Liver (tissue), 9 donors: Measurements from ENCODE around the gene ZBTB4. TPM values are rescaled to one million over a fixed set of nuclear protein-coding genes. Genes with fewer than 3 reads are reported as not detected.

Experiments used
- DNase-seq: peaks from one replicate; pipeline ENCODE4 v3.0.0-alpha.2; 2017; ENCODE audit warnings: low spot score
- H3K27ac ChIP-seq, 2 donors: one replicate each; pipeline ENCODE4 v1.7.0; 2013; ENCODE audit warnings: inconsistent platforms in 2 of 2, low read length in 2 of 2, control low read depth in 1 of 2, low read depth in 1 of 2, mild to moderate bottlenecking in 1 of 2
- H3K27me3 ChIP-seq, 4 donors: one replicate each; pipeline versions ENCODE4 v1.6.1 to v1.7.0; 2013; ENCODE audit warnings: low read length in 3 of 4, inconsistent platforms in 1 of 4, mild to moderate bottlenecking in 1 of 4, moderate library complexity in 1 of 4; ENCODE audit not compliant: control insufficient read depth in 4 of 4, insufficient read depth in 4 of 4
- H3K36me3 ChIP-seq, 4 donors: one replicate each; pipeline versions ENCODE4 v1.6.1 to v1.7.0; 2013; ENCODE audit warnings: low read length in 3 of 4, mild to moderate bottlenecking in 3 of 4, low read depth in 1 of 4, moderate library complexity in 1 of 4; ENCODE audit not compliant: control insufficient read depth in 4 of 4, insufficient read depth in 3 of 4
- H3K4me1 ChIP-seq, 4 donors: one replicate each; pipeline versions ENCODE4 v1.6.1 to v1.7.0; 2013; ENCODE audit warnings: low read length in 3 of 4, mild to moderate bottlenecking in 3 of 4, moderate library complexity in 1 of 4; ENCODE audit not compliant: control insufficient read depth in 4 of 4, insufficient read depth in 4 of 4
- H3K4me3 ChIP-seq, 3 donors: one replicate each; pipeline versions ENCODE4 v1.6.1 to v1.7.0; 2013; ENCODE audit warnings: low read length in 3 of 3, control low read depth in 1 of 3, low read depth in 1 of 3, mild to moderate bottlenecking in 1 of 3
- H3K9ac ChIP-seq, 2 donors: one replicate each; pipeline ENCODE4 v1.7.0; 2013; ENCODE audit warnings: low read length in 2 of 2, mild to moderate bottlenecking in 2 of 2, moderate library complexity in 2 of 2, control low read depth in 1 of 2, low read depth in 1 of 2
- H3K9me3 ChIP-seq, 4 donors: one replicate each; pipeline versions ENCODE4 v1.6.1 to v1.7.0; 2013; ENCODE audit warnings: low read length in 3 of 4; ENCODE audit not compliant: control insufficient read depth in 4 of 4
- EGR1 ChIP-seq, 2 donors: IDR thresholded peaks; 2 replicates each; pipeline ENCODE4 v1.6.1; 2016 to 2018; ENCODE audit warnings: antibody characterized with exemption in 2 of 2, low read depth in 2 of 2
- FOXA1 ChIP-seq: IDR thresholded peaks from 2 replicates; pipeline ENCODE4 v1.6.1; 2016; ENCODE audit warnings: antibody characterized with exemption
- FOXA2 ChIP-seq: IDR thresholded peaks from 2 replicates; pipeline ENCODE4 v1.6.1; 2016; ENCODE audit warnings: antibody characterized with exemption
- GABPA ChIP-seq, 2 donors: IDR thresholded peaks in 1 of 2; conservative IDR thresholded peaks in 1 of 2; 2 replicates each; pipeline ENCODE4 v1.6.1; 2016; ENCODE audit warnings: antibody characterized with exemption in 2 of 2, mild to moderate bottlenecking in 1 of 2, moderate library complexity in 1 of 2
- HNF4A ChIP-seq, 2 donors: conservative IDR thresholded peaks; 2 replicates each; pipeline ENCODE4 v1.6.1; 2016; ENCODE audit warnings: antibody characterized with exemption in 2 of 2, mild to moderate bottlenecking in 2 of 2
- HNF4G ChIP-seq: IDR thresholded peaks from 2 replicates; pipeline ENCODE4 v1.6.1; 2016; ENCODE audit warnings: antibody characterized with exemption
- JUND ChIP-seq, 2 donors: IDR thresholded peaks; 2 replicates each; pipeline ENCODE4 v1.6.1; 2016; ENCODE audit warnings: antibody characterized with exemption in 2 of 2
- NR2F2 ChIP-seq: IDR thresholded peaks from 2 replicates; pipeline ENCODE4 v1.6.1; 2016; ENCODE audit warnings: antibody characterized with exemption
- RAD21 ChIP-seq, 2 donors: IDR thresholded peaks; 2 replicates each; pipeline ENCODE4 v1.6.1; 2016; ENCODE audit warnings: antibody characterized with exemption in 2 of 2, mild to moderate bottlenecking in 2 of 2
- RXRA ChIP-seq, 2 donors: IDR thresholded peaks; 2 replicates each; pipeline ENCODE4 v1.6.1; 2017 to 2018; ENCODE audit warnings: antibody characterized with exemption in 2 of 2, mild to moderate bottlenecking in 1 of 2
- SP1 ChIP-seq: IDR thresholded peaks from 2 replicates; pipeline ENCODE4 v1.6.1; 2018; ENCODE audit warnings: antibody characterized with exemption, mild to moderate bottlenecking
- TAF1 ChIP-seq: conservative IDR thresholded peaks from 2 replicates; pipeline ENCODE4 v1.6.1; 2016; ENCODE audit warnings: antibody characterized with exemption, mild to moderate bottlenecking
- YY1 ChIP-seq: IDR thresholded peaks from 2 replicates; pipeline ENCODE4 v1.6.1; 2016; ENCODE audit warnings: antibody characterized with exemption, mild to moderate bottlenecking
- WGBS: extraction: QIAGEN DNeasy Blood & Tissue Kit; methylation state at CpG from one replicate; pipeline ENCODE4 v1.1.7; 2013; 5-methylcytosine and 5-hydroxymethylcytosine counted together
- polyA plus RNA-seq, 2 donors: library from polyadenylated mRNA; stranded (reverse) in 1 of 2; unstranded in 1 of 2; fragments of 200-250 nt in 1 of 2; fragments of >200 nt in 1 of 2; fragmentation: Nextera tagmentation in 1 of 2; extraction: Ambion mirVana in 1 of 2; gene quantifications; one replicate each; pipeline versions ENCODE4 v1.2.1 to v1.2.3, GENCODE V29; 2013 to 2015
- total RNA-seq, 2 donors: library from RNA; depleted of rRNA; stranded (reverse); fragments of >200 nt; gene quantifications; one replicate each; pipeline ENCODE4 v1.2.3, GENCODE V29; 2014
- TF ChIP-seq, protein P1 (sequence below): IDR thresholded peaks from 2 replicates; pipeline ENCODE4 v1.6.1; 2016; ENCODE audit warnings: antibody characterized with exemption, mild to moderate bottlenecking
- TF ChIP-seq, protein P2 (sequence below): IDR thresholded peaks from 2 replicates; pipeline ENCODE4 v1.6.1; 2016; ENCODE audit warnings: antibody characterized with exemption
- TF ChIP-seq, protein P3 (sequence below): IDR thresholded peaks from 2 replicates; pipeline ENCODE4 v1.6.1; 2016; ENCODE audit warnings: antibody characterized with exemption
- TF ChIP-seq, protein P4 (sequence below): IDR thresholded peaks from 2 replicates; pipeline ENCODE4 v1.6.1; 2016; ENCODE audit warnings: antibody characterized with exemption
- TF ChIP-seq, protein P5 (sequence below): fragments of 150-350 bp; IDR thresholded peaks from 2 replicates; pipeline ENCODE4 v1.5.1; 2017; ENCODE audit warnings: improper control_type of control experiment, low read depth, low read length; ENCODE audit not compliant: missing input control
- donor health status: healthy.
- donor health status: healthy.
- donor health status: healthy.
- donor health status: healthy.
- donor health status: healthy.

Gene ZBTB4
- total and polyA plus RNA-seq, 4 donors = 1.5 to 6.0 (median 5.1) TPM

DNA sequence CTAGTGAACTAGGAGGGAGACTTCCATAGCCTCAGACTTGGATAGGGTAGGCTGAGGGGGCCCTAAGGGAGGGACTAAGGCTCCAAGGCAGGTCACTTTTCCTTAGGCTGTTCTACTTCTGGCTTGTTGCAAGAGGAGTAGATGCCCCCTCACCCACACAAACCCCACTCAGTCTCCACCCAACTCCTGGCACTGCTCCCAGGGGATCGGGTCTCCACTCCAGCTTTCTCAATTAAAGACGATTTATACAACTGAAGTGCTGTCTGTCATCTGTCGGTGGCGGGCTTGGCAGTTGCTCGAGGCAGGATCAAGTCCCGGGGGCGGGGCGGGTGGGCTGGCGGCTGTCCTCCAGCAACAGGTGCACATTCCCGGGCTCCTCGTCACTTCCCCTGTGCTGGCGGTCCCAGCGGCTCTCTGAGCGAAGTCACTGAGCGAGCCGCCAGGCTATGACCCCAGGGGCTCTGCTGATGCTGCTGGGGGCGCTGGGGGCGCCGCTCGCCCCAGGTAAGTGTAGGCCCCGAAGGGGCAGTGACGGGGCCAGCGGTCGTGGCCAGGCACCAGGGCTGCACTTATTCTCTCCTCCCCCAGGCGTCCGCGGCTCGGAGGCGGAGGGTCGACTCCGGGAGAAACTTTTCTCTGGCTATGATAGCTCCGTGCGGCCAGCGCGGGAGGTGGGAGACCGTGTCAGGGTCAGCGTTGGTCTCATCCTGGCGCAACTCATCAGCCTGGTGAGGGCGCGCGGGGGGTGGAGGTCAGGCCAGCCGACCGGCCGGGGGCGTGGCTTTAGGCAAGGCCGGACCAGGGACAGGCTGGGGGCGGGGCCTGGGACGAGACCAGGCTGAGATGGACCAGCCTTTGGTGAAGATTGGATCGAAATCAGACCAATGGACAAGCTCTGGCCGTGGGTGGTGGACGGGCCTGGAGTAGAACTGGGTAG is 34.5 kb downstream of the ZBTB4 start, which contains the start of gene CHRNB1:
Gene CHRNB1 (plus strand): TSS at position 380 of the 937 bp plus-strand sequence. CDS start 67 bp downstream, at position 447.
- H3K9ac ChIP-seq = peak within 1 kb of the TSS in 1 of 2 donors; percentile 45
- 5% methylated on average over 51 of the region's 51 CpGs for WGBS
- H3K27ac ChIP-seq = peak within 1 kb of the TSS; percentile 80 to 92
- peaks cover 14 to 29% (median 23%) of the 10 kb centered on the region in 4 donors for H3K4me1 ChIP-seq
- H3K4me3 ChIP-seq = peak within 1 kb of the TSS; percentile 34 to 73 (median 68)
- H3K36me3 ChIP-seq = no peaks in the 10 kb centered on the region
- no peaks in the 10 kb centered on the region for H3K27me3 ChIP-seq
- TF ChIP-seq, protein P1, sequence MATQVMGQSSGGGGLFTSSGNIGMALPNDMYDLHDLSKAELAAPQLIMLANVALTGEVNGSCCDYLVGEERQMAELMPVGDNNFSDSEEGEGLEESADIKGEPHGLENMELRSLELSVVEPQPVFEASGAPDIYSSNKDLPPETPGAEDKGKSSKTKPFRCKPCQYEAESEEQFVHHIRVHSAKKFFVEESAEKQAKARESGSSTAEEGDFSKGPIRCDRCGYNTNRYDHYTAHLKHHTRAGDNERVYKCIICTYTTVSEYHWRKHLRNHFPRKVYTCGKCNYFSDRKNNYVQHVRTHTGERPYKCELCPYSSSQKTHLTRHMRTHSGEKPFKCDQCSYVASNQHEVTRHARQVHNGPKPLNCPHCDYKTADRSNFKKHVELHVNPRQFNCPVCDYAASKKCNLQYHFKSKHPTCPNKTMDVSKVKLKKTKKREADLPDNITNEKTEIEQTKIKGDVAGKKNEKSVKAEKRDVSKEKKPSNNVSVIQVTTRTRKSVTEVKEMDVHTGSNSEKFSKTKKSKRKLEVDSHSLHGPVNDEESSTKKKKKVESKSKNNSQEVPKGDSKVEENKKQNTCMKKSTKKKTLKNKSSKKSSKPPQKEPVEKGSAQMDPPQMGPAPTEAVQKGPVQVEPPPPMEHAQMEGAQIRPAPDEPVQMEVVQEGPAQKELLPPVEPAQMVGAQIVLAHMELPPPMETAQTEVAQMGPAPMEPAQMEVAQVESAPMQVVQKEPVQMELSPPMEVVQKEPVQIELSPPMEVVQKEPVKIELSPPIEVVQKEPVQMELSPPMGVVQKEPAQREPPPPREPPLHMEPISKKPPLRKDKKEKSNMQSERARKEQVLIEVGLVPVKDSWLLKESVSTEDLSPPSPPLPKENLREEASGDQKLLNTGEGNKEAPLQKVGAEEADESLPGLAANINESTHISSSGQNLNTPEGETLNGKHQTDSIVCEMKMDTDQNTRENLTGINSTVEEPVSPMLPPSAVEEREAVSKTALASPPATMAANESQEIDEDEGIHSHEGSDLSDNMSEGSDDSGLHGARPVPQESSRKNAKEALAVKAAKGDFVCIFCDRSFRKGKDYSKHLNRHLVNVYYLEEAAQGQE = peak; percentile 68
- TF ChIP-seq NR2F2 (peak; percentile 30), SP1 (peak; percentile 68), EGR1 (IDR thresholded peaks at IDR 0.05; ENCODE audit: low read depth in 2 of 2) (no peak), HNF4A (conservative IDR thresholded peaks at IDR 0.05) (peak in 1 of 2 donors; percentile 16), RXRA (IDR thresholded peaks at IDR 0.05) (peak; percentile 44 to 45), YY1 (no peak), JUND (IDR thresholded peaks at IDR 0.05) (no peak), HNF4G (no peak), FOXA2 (no peak), GABPA (IDR thresholded peaks at IDR 0.05 in 1 of 2, conservative IDR thresholded peaks at IDR 0.05 in 1 of 2) (no peak), TAF1 (no peak), RAD21 (IDR thresholded peaks at IDR 0.05) (peak in 1 of 2 donors; percentile 43), FOXA1 (no peak)
- TF ChIP-seq, protein P2, sequence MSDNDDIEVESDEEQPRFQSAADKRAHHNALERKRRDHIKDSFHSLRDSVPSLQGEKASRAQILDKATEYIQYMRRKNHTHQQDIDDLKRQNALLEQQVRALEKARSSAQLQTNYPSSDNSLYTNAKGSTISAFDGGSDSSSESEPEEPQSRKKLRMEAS = no peak
- TF ChIP-seq, protein P3, sequence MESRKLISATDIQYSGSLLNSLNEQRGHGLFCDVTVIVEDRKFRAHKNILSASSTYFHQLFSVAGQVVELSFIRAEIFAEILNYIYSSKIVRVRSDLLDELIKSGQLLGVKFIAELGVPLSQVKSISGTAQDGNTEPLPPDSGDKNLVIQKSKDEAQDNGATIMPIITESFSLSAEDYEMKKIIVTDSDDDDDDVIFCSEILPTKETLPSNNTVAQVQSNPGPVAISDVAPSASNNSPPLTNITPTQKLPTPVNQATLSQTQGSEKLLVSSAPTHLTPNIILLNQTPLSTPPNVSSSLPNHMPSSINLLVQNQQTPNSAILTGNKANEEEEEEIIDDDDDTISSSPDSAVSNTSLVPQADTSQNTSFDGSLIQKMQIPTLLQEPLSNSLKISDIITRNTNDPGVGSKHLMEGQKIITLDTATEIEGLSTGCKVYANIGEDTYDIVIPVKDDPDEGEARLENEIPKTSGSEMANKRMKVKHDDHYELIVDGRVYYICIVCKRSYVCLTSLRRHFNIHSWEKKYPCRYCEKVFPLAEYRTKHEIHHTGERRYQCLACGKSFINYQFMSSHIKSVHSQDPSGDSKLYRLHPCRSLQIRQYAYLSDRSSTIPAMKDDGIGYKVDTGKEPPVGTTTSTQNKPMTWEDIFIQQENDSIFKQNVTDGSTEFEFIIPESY = no peak
- TF ChIP-seq, protein P4, sequence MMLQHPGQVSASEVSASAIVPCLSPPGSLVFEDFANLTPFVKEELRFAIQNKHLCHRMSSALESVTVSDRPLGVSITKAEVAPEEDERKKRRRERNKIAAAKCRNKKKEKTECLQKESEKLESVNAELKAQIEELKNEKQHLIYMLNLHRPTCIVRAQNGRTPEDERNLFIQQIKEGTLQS = no peak
- TF ChIP-seq, protein P5, sequence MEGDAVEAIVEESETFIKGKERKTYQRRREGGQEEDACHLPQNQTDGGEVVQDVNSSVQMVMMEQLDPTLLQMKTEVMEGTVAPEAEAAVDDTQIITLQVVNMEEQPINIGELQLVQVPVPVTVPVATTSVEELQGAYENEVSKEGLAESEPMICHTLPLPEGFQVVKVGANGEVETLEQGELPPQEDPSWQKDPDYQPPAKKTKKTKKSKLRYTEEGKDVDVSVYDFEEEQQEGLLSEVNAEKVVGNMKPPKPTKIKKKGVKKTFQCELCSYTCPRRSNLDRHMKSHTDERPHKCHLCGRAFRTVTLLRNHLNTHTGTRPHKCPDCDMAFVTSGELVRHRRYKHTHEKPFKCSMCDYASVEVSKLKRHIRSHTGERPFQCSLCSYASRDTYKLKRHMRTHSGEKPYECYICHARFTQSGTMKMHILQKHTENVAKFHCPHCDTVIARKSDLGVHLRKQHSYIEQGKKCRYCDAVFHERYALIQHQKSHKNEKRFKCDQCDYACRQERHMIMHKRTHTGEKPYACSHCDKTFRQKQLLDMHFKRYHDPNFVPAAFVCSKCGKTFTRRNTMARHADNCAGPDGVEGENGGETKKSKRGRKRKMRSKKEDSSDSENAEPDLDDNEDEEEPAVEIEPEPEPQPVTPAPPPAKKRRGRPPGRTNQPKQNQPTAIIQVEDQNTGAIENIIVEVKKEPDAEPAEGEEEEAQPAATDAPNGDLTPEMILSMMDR = no peak
- no peaks in the 10 kb centered on the region for H3K9me3 ChIP-seq
- DNase-seq = peak; percentile 83
